ENCODE results near the gene KCNK17.

Gene KCNK17

DNA sequence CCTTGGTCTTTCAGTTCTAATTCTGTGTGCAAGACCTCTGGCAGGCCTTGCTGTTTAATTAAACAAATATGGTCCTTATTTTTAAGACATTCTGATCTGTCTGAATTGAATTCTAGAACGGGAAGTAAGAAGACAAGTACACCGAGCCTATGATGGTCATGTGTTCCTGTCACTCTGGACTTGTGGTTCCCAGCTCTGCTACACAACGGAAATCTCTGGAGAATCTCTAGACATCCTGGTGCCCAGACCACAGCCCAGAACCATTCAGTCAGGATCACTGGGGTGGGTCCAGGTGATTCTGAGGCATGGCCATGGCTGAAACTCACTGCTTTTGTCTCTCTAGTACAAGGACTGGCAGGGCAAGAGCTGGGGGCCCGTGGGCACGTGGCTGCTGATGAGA is 24.2 kb upstream of the KCNK17 start:
- FAIRE-seq (no peak), DNase-seq (ENCODE audit: low spot score) (no peak)

DNA sequence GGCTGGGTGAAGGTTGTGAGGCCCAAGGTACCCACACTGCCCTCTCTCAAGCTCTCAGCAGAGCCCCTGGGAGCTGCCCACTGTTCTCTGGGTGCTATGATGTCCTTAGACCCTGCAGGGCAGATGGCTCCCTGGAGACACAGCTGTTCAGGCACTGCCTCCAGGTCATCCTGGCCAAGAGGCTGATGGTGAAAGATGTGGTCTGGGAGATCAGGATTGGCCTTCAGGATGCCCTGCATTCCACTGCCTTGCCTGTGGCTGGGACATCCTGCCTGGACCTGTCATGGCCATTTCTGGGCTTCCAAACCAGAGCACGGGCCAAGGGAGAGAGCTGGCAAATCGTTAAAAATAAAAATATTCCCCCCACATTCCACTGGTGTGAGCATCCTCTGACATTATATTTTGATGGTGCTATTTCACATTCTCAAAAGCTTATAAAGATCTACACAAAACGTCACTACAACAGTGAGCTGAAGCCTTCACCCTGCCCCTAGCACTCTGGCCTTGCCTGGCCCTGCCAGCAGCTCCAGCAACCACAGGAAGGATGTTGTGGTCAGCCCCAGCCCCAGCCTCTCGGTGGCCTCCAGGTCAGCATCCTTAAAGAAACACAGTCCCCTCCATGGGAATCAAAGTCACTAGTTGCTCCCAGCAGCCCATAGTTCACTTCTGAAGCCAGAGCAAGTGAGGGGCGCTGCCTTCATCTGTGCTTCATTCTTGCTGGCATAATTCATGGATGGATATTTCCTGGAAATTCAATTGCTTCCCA is 21.7 kb upstream of the KCNK17 start:
- DNase-seq (ENCODE audit: low spot score) (peak; percentile 60), FAIRE-seq (no peak)

DNA sequence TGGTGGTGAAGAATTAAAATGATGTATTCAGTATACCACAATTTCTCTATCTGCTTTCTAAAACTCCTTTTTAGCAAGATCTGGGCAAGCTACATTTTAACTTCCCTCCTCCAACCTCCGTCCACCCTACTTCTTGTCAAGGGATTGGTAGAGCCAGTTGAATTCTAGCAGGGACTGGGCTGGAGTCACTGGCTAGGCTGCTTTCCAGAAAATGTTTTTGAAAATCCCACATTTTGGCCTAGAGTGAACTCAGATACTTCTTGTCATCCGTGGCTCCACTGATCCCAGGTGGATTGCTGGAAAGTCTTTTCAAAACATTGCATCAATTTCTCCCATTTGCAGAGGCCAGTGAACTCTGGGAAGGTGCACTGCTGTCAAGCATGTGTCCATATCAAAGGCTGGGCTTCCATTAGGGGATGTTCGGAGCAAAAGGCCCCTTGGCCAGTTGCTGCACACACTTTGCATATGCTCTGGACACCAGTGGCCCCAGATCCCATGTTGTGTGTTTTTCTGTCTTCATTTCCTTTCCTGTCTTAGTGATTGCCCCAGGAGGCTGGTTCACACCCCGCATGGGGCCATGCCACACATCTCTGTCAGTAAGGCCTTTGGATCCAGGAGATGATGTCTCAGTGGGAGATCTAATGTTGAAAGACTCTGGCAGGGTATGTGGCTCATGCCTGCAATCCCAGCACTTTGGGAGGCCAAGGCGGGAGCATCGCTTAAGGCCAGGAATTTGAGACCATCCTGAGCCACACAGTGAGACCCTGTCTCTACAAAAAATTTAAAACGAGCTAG is 19.6 kb upstream of the KCNK17 start:
- no peak for DNase-seq (ENCODE audit: low spot score)
- no peak for FAIRE-seq

DNA sequence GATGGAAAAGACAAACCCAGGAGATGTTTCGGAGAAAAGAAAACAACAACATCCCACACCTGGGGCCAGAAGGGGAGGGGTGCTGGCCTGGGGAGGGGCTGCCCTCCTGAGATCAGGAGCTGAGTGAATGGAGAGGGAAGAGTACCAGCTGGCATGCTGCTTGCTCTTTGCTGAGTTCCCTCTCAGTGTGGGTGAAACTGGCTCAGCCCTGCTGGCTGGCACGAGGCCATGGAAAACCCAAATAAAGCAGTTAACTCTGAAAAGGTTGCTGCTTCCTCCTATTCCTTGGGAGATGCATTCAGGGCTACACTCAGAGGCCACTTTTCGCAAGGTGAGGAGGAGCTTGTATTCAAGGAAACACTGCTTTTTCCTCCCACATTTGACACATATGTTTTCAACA is 16.3 kb upstream of the KCNK17 start:
- FAIRE-seq = no peak
- no peak for DNase-seq (ENCODE audit: low spot score)

DNA sequence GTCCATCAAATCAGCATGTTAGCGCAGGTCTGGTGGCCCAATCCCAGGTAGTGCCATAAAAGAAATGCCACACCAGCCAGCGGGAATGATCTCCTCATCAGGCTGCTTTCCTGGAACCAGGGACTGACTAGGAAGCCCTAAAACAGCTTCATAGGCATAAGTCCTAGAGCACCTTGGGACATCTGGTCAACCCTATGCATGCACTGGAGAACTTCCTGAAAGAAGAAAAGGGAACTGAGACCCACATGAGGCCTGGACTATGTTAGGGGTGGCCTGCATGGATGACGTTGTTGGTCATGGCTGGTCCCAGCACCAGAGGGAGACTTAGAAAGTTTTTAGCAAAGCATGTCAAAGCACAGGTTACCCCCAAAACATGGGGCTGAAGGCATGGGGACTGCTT is 15.8 kb upstream of the KCNK17 start:
- DNase-seq (ENCODE audit: low spot score) = no peak
- FAIRE-seq = no peak

DNA sequence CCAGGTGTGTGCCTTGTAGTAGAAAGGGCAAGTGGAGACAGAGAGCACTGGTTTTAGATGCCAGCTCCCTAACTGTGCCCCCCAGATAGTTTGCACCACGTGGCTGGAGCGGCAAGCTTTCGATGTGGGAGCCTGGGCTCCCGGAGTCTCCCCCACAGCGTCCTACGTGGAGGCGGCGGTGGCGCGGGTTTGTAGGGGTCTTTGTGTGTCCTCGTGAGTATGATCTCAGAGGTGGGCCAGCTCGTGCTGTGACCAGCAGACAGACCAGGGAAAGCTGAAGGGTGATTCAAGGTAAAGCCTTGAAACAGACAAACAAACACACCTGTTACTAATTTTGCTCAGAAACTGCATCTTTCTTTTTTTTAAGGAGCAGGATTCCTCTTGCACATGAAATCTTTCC is 13.8 kb upstream of the KCNK17 start:
- DNase-seq (ENCODE audit: low spot score) = no peak
- no peak for FAIRE-seq

DNA sequence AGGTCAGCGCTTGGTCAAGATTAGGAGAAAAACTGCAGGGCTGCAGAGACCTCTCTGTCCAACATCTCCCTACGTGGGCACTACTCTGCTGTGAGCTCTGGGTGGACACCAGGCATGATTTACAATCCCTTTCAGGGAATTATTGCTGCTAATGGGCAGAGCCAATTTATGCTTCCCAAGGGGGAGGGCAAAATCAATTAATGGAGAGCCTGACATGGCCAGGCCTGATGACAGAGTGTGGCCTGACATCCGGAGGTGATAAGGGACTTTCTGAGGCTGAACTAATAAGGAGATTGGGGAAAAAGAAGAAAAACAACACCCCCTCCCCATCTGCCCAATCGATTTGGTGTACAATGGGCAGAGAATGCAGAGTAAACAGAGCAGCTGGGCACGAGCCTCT is 13.3 kb upstream of the KCNK17 start:
- FAIRE-seq (no peak), DNase-seq (ENCODE audit: low spot score) (no peak)

DNA sequence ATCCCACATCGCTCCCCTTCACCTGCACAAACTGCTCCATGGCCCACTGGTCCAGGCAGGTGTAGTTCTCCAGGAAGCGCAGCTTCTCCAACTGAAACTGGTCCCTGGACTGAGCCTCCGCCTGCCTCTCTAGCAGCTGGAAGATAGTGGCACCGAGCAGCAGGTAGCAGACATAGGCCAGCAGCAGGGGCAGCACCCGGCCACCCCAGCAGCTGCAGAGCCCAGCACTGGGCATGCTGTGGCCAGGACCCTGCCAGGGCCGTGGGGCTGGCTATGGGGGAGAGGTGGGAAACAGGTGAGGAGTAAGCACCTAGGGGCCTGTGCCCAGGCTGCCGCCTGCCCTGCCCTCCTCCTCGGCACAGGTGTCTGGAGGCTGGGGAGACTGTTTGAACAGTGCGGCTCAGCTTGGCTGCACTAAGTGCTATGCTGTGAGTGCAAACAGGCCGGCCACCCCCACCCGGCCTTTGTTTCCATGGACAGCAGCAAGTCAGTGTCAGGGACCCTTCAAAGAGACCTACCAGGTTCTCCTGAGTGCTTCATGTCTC is 8.2 kb upstream of the KCNK17 start, which contains the start of gene KCNK16:
Gene KCNK16, minus strand, starts transcription at position 397 of the 545 bp plus-strand sequence. Its CDS starts 162 bp downstream, at position 235.
- DNase-seq (ENCODE audit: low spot score) = no peak
- FAIRE-seq = no peak

DNA sequence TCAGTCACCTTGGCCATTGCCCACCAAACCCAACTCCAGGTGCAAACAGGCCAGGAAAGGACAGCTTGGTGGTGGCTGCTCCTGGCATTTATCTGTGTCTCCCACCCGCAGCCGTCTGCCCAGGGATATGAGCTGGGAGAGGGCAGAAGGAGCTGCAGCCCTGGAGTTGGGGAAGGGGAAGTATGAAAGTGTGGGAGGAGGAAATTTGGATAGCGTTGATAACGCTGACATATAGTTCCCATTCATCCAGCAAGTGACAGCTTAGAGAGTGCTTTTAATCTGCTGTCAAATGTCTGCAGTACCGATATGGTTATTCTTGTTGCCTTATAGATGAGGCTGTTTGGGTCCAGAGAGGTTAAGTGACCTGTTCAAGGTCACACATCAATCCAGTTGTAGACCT is 7.5 kb upstream of the KCNK17 start:
- FAIRE-seq (no peak), DNase-seq (ENCODE audit: low spot score) (no peak)

DNA sequence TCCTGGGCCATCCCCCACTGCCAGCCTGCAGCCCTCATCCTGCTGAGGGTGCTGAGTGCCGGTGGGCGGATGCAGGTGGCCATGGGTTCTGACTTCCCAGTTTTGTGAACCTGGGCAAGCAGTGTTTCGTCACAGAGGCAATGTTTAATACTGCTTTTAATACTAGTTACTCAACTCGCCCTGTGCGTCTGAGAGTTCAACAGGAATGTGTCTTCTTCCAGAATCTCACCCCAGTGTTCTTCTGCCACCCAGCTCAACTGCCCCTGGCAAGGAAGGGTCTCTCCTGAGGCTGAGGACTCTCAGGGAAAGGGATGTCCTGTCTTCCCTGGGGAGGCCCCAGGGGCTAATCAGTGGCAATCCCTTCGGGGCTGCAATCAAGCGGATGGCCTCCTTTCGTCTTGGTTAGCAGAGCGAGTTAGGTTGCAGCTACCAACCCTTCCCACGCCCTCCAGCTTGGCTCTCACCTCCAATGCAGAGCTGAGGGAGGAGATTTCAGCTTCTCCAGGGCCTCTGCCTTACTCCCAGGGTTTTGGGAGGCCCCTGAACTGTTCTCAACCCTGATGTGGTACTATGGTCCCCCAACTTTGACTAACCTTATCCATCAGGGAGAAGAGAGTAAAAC is 6.3 kb upstream of the KCNK17 start:
- no peak for DNase-seq (ENCODE audit: low spot score)
- no peak for FAIRE-seq

DNA sequence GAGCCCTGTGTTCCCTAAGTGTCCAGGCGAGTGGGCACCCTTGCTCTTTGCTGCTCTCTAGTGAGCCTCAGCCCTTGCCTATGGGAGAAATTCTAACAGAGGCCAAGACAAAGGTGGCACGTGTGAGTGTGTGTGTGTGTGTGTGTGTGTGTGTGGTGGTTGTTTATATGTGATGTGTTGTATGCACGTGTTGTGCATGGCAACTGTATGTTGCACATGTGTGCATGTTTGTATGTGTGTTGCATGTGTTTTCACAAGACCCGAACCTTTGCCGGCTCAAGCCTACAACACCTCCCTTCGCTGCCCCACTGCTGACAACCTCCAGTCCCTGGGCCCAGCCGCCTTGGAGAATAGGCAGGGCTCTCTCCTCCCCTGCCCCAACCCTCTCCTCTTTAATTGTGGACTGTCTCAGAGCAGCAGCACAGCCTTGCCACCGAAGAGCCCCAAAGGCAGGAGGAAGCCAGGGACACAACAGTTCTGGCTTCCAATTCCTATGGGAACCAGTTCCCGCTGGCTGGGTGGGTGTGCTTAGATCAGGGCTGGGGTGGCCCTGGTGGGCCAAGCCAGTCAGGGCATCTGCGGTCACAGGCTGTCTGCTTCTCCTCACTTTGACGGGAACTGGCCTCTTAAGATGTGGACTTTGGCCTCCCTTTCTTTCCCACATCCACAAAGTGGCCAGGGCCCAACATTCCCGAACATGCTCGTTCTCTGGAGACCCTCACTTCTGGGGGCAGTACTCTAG is 5.6 kb upstream of the KCNK17 start:
- FAIRE-seq (no peak), DNase-seq (ENCODE audit: low spot score) (no peak)

DNA sequence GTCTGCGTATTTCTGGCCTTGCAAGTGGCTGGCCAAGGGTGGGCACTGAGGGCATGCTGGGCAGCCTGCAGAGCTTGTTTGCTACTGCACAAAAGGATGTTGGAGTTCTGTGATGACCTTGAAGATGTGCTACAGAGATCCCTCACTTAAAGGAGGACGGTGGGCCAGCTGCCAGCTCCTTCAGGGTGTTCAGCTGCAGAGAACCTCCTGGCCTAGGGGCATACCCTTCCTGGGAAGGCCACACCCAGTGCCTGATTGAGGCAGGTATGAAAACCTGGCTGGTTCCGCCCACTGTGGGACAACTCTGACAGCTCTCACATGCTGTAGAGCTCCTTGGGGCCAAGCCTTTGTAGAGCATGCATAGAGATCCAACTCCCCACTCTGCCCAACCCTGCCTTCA is 3.0 kb upstream of the KCNK17 start:
- DNase-seq (ENCODE audit: low spot score) (no peak), FAIRE-seq (no peak)

DNA sequence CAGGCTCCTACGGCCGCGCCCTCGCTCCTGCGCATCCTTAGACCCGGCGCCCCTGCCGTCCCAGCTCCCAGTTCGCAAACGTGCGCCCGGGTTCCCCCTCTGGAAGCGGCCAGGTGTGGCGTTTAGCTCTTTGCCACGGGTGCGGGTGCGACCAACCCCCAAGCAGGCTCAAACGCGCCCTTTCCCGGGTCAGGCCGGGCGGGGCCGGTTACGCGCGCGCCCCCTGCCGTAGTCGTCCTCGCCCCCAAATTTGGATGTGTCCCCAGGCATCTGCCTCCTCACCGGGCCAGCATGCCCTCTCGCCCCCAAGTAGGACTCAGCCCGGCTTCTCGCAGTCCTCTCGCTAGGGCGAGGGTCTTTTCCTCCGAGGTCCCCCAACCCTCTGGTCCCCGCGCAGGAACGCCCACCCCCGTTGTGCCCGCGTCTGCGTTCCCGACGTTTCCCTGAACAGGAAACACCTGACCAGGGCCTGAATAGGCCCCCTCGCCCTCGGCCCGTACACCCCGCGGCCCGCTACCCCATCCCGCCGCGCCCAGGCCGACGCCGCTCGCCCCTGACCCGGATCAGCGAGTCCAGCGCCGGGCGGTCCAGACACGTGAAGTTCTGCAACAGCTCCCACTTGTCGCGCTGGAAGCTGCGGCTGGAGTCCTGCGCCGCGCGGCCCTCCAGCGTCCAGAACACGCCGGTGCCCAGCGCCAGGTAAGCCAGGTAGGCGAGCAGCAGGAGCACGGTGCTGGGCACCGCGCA is 520 bp downstream of the KCNK17 start:
- FAIRE-seq (no peak), DNase-seq (ENCODE audit: low spot score) (no peak)

DNA sequence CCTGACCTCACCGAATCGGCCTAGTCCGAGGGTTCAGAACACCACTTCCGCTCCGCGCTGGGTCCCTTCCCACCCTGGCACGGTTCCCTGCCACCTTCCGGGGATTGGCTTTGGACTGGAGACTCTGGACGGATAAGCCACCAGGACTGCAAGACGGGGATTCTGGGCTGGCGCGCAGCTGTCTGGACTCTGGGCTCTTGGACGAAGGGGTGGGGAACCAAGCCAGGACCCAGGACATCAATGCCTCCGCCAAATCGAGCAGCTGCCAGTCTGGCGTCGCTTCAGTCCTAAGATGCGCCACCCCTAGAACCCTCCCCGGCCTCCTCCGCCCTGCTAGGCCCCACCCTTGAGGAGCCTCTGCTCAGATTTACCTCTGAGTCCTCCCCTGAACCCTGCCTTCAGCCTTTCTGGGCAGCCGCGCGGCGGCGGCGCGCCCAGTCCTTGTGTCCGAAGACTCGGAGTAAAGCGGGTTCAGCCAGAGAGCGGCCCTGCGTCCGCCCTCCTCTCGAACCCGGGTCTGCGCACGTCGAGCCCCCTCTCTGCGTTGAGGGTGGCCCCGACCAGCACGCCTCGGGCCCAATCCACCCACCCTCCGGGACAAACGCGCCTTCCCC is 1.2 kb downstream of the KCNK17 start:
- FAIRE-seq (no peak), DNase-seq (ENCODE audit: low spot score) (no peak)

DNA sequence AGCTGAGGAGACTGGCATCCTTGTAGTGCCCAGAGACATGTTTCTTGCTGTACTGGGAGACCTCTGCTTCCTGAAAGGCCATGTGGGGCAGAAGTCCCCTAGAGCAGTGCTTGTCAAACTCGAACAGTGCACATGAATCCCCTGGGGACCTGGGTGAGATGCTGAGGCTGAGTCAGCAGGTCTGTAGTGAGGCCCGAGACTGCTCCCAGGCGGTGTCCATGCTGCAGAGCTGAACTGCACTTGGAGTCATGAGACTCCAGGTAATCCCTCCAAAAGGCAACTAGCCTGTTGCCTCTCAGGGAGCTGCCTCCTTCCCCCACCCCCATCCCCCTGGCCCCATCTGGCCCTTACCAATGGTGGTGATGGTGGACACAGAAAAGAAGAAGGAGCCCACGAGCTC is 3.7 kb downstream of the KCNK17 start:
- DNase-seq (ENCODE audit: low spot score) = peak; percentile 20

DNA sequence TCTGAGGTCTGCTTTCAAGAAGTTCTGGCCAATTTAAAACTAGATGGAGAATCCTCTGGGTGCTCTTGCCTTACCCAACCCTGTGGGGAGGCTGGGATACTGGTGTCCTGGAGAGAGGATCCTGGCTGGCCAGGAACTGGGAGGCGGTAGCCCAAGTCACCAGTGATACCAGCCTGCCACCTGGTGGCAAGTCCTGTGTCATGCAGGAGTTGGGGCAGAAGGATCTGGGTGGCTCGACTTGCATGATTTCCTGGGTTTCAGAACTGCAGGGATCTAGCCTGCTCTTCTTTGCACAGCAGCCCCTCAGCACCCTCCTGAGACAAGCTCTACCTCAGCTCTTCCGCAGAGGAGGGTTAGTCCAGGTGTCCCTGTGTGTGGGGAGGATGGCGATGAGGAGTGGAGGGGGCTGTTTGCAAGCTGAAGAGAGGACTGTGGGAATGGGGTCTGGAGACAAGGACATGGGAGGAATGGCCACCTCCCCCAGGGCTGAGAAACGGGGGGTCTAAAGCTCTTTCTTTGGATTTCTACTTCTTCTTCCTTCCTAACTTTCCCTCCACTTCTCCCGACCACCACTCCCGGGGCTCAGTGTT is 4.2 kb downstream of the KCNK17 start:
- FAIRE-seq (no peak), DNase-seq (ENCODE audit: low spot score) (peak; percentile 84)

More for the DNA sequence above, 3.7 kb downstream of the KCNK17 start:
- FAIRE-seq = no peak

DNA sequence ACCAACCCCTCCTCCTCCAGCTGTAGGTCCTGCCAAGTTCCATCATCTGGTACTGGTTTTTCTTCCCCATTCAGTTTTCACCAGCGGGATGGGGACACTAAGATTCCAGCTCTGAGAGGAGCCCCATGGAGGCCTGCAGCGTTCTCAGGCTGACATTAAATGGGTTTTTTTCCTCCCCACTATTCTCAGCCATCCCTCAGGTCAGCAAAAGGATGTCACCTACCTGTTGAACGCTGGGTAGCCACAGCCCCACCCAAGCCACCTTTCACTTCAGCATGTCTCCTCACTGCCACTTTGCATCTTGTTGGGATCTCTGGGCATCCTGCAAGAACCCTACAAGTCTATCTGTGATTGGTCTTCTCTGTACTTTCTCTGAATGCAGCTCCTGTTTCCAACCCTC is 6.8 kb downstream of the KCNK17 start:
- no peak for DNase-seq (ENCODE audit: low spot score)
- no peak for FAIRE-seq

DNA sequence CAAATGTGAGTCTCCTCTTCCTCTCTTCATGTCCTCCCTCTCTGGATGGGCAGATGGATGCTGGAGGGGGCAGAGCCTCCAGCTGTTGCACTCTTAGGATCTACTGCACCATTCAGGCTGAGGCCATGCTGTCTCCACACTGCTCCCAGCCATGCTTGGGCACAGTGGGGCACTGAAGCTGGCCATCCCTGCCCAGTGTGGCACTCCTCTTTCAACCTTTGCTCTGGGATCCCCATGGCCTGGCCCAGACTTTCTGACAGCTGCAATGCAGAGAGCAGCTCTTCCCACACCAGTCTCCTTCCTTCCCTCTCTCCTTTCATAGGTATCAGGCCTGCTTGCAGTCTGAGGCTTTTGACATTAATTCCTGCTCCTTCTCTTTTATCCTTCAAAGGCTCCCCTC is 9.3 kb downstream of the KCNK17 start:
- FAIRE-seq = no peak

DNA sequence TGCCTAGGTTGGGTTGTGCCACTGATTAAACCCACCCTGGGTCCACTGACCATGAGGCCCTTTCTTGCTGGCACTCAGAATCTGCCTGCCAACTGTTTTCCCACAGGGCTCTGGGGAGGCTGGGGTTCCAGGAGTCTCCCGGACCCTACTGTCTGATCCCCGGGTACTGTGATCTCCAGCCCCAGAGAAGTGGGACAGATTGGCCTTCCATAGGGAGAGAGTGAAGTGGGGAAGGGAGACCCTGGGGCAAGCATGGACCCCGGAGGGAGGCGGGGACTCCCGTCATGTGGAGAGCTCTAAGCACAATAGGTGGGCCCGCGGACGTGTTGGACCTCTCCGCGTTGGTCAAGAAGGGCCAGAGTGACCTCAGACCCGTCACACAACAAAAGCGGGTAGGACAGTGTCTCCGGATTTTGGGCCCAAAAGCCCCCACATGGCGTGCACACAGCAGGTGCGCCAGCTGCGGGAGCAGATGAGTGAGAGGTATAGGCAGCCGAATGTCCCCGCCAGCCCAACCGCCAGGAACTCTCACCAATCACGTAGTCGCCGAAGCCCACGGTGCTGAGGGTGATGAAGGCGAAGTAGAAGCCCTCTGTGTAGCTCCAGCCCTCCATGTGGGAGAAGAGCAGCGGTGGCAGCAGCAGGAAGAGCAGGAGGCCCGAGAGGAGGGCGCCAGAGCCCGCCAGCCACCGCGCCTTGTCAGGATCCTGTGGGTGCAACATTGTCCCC is 10.6 kb downstream of the KCNK17 start:
- DNase-seq (ENCODE audit: low spot score) (no peak), FAIRE-seq (no peak)

More for the DNA sequence above, 9.3 kb downstream of the KCNK17 start:
- DNase-seq (ENCODE audit: low spot score) = no peak

All from urothelium cell line (cell line).